Activated CD4-positive, alpha-beta memory T cell treated with anti-CD3 and anti-CD28 coated beads, Interleukin-2, amount 10 ng/mL, durations not matched to agents 7 days and 5 days (primary cell): ENCODE data around the gene DUSP7. TPM values are rescaled to one million over a fixed set of nuclear protein-coding genes. Genes with fewer than 3 reads are reported as not detected.

Experiments
- CTCF ChIA-PET: fragments of 350-600 bp; sonication (Branson Sonifier 250); formaldehyde crosslinking; loops from one replicate; lab custom pipeline; 2021; ENCODE audit warnings: antibody characterized with exemption, inconsistent platforms; lab: Charles Lee
- POLR2A ChIA-PET: fragments of 350-600 bp; sonication (Branson Sonifier 250); formaldehyde crosslinking; loops from one replicate; lab custom pipeline; 2021; ENCODE audit warnings: antibody characterized with exemption; lab: Charles Lee
- DNase-seq: peaks from one replicate; pipeline ENCODE4 v3.0.0-alpha.2; 2020
- H3K27ac Mint-ChIP-seq: one replicate; pipeline ENCODE4 v1.8.0; 2021; ENCODE audit warnings: mild to moderate bottlenecking, mixed read lengths
- H3K27me3 Mint-ChIP-seq: one replicate; pipeline ENCODE4 v1.8.0; 2021; ENCODE audit warnings: mixed read lengths
- H3K36me3 Mint-ChIP-seq: one replicate; pipeline ENCODE4 v1.8.0; 2021; ENCODE audit warnings: low read depth, mixed read lengths
- H3K4me1 Mint-ChIP-seq: one replicate; pipeline ENCODE4 v1.8.0; 2021; ENCODE audit warnings: mixed read lengths
- H3K4me3 Mint-ChIP-seq: one replicate; pipeline ENCODE4 v1.8.0; 2021; ENCODE audit warnings: mild to moderate bottlenecking, mixed read lengths
- H3K9me3 Mint-ChIP-seq: one replicate; pipeline ENCODE4 v1.8.0; 2021; ENCODE audit warnings: mixed read lengths
- total RNA-seq, 2 experiments: library from RNA; stranded (reverse); gene quantifications; one replicate each; pipeline ENCODE4 v1.2.3, GENCODE V29; 2021

The DUSP7 gene
- total RNA-seq, 2 experiments from 2014 or later, result 40.1 to 40.9 TPM

DNA sequence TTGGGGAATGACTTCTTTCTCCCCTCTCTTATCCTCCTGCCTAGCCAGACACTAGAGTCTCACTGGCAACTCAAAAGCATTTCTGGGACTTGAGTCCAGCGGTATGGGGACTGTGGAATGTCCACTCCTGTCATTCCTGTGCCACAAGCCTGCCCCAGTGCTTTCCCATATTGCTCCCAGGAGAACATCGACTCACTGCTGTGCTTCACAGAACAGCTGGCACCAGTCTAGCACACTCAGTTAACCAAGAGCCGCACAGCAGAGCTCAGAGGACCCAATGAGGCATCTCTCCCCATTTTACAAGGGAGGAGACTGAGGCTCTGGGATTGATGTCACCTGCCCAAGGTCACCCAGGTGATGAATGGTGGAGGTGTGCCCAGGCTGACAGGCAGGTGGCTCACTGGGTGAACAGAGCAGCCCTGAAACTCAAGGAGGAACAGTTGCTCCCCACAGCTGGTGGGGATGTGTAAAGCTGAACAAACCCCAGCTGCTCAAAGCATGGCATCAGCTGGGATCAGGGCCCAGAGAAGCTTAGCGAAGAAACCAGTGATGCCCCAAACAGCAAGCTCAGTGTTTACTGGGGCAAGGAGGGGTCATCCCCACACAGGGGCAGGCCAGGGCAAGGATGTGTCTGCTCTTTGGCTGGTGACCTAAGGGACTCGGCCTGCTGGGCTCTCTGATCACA, 35.4 kb upstream of the DUSP7 start:
- ChIA-PET CTCF (no interaction called here), POLR2A (no interaction called here)
- H3K4me3 Mint-ChIP-seq, result no peak overlapping the region
- H3K36me3 Mint-ChIP-seq, result no peaks in the 10 kb centered on the region
- H3K4me1 Mint-ChIP-seq, result peaks cover 12% of the 10 kb centered on the region
- no peaks in the 10 kb centered on the region for H3K27me3 Mint-ChIP-seq
- DNase-seq, result no peak
- no peaks in the 10 kb centered on the region for H3K9me3 Mint-ChIP-seq
- H3K27ac Mint-ChIP-seq, result no peak overlapping the region

DNA sequence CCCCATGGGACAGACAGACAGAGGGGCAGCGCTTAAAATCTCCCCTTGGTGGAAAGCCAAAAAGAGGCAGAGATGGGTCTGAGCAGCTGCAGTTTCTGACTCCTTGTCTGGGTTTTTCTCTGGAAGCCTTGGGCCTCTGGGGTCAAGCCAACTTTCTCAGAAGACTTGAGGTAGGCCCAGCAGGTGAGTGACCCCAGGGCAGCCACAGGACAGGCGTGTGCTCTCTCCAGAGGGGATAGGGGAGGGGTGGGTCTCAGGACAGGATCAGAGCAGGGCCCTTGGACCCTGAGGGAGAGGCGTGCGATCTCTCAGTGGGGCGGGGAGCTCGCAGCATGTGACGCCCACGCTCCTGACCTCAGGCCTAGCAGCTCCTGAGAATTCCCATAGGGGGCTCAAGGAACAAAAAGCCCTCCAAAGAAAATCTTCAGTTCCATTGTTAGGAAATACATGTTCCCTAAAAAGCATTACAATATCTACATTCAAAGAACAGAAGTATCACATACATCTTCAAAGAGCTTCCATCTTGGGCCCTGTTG, 34.6 kb upstream of the DUSP7 start:
- H3K4me3 Mint-ChIP-seq, result no peak overlapping the region
- no peak for DNase-seq
- peaks cover 20% of the 10 kb centered on the region for H3K4me1 Mint-ChIP-seq
- no peaks in the 10 kb centered on the region for H3K9me3 Mint-ChIP-seq
- no peaks in the 10 kb centered on the region for H3K27me3 Mint-ChIP-seq
- no peak overlapping the region for H3K27ac Mint-ChIP-seq
- H3K36me3 Mint-ChIP-seq, result no peaks in the 10 kb centered on the region
- ChIA-PET POLR2A (no interaction called here), CTCF (no interaction called here)

DNA sequence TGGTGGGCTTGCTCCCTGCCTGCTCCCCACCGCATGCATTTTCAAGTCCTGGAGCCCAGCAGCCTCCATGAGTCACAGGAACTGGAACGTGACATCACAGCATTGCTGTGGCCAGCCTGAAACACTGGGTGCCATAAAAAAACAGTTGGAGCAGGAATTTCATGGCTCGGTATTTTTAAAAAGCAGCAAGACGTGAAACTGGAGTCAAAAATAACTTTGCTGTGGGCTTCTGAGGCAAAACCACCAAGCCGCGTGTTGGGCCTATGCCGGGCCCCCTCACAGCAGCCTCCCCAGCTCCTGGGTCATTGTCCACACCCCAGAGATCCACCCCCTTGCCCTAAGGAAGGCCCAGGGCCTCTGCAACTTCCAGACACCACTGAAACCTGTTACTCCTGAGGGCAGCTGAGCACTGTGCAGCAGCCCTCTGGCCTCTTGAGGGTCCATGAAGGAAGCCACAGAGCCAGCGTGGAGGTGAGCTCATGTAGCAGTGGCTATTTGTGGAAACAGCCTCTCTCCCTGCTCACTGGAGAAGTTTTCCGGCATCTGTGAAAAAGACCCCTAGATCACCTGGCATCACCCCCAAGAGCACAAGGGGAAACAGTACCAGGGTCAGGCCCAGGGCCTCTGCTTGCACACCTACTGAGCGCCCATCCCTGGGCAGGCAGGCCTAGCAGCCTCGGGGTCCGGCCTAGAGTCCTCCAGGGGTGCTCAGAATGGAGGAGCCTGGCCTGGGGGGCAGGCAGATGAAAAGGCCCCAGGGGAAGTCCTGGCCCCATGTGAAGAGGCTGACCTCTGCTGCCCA, 34.0 kb upstream of the DUSP7 start:
- peaks cover 23% of the 10 kb centered on the region for H3K4me1 Mint-ChIP-seq
- ChIA-PET POLR2A (no interaction called here), CTCF (no interaction called here)

DNA sequence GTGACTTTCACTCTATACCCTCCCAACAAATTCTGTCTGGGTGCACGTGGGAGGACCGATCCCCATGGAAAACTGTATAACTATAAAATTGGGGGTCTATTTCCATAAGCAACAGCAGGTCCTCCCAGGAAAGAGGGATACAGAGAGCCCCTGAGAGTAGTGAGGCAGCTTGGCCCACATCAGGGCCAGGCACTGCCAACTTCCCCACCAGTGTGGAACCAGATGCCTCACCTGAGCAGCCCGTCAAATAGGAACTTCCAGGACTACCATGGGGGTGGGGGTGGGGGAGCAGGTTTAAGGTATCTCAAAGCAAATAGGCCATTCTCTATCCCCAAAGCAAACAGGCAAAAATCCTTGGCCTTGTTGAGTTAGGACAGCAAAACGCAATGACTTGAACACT, 33.3 kb upstream of the DUSP7 start:
- POLR2A ChIA-PET, result no interaction called here
- peaks cover 23% of the 10 kb centered on the region for H3K4me1 Mint-ChIP-seq
- CTCF ChIA-PET, result no interaction called here
- H3K27ac Mint-ChIP-seq, result no peak overlapping the region
- H3K36me3 Mint-ChIP-seq, result no peaks in the 10 kb centered on the region
- DNase-seq, result no peak
- no peak overlapping the region for H3K4me3 Mint-ChIP-seq
- H3K9me3 Mint-ChIP-seq, result no peaks in the 10 kb centered on the region
- H3K27me3 Mint-ChIP-seq, result no peaks in the 10 kb centered on the region

More for the DNA sequence above, 34.0 kb upstream of the DUSP7 start:
- no peak for DNase-seq
- H3K9me3 Mint-ChIP-seq, result no peaks in the 10 kb centered on the region
- no peaks in the 10 kb centered on the region for H3K36me3 Mint-ChIP-seq
- no peaks in the 10 kb centered on the region for H3K27me3 Mint-ChIP-seq
- H3K4me3 Mint-ChIP-seq, result no peak overlapping the region
- H3K27ac Mint-ChIP-seq, result no peak overlapping the region

DNA sequence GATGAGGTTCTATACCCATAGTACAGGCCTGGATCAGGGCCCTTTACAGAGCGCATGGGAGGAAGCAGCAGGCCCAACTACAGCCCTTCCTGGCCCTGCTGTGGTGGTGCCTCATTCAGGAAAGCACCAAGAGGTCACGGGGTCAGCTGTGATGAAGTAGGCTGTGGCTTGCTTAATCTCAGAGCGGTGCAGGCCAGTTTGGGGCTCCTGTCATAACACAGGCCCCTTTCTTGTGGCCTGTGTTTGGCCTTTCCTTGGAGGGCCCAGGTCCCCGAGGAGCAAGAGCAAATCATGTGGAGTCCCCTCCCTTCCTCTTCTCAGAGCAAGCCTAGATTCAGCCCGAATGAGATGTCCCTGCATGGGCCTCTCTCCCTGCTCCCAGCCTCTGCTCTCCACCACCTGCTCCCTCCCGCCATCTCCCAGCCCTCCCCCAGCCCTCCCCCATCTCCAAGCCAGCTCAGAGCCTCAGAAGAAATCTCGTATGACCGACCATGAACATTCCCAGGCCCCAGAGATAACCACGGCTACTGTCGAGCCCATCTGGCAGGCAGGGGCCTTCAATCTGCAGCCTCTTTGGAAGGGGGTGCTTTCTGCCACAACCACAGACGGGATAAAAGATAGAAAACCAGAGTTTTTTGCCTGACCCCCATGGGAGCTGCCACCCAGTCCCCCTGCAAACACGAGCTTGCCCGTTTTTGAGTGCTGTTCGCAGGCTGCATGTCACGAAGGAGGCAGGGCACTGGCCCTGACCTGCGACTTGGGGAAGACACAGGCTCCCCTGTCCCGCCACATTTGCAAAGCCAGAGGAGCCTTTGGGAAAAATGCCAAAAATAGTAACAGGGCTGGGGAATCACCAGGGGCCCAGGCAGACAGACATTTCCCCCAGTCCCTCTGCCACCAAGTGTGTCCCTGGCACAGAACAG, 32.3 kb upstream of the DUSP7 start:
- H3K27ac Mint-ChIP-seq, result no peak overlapping the region
- no peak for DNase-seq

DNA sequence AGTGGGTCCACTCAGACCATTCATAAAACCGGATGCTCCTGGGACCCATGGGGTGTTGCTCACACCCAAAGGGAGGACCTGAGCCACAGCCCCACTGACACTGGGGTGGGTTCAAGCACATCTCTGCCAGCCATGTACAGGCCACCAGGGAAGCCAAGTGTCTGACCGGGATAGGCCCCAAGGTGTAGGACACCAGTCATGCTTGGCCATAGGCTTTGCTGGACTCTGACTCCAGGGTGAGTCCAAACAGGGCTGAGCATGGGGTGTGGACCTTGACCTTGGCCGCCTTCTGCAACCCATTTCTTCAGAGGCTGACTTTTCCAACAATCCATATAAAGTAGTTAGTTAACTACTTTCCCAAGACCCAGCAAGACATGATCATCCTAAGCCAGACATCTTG, 31.4 kb upstream of the DUSP7 start:
- H3K27me3 Mint-ChIP-seq, result no peaks in the 10 kb centered on the region
- H3K27ac Mint-ChIP-seq, result peak overlapping the region; percentile 19
- ChIA-PET CTCF (interaction anchor here (1.0 kb wide), 1 partner anchor 87 kb away, joined by 3 read pairs; no protein-coding TSS in a partner anchor), POLR2A (no interaction called here)
- DNase-seq, result no peak
- no peaks in the 10 kb centered on the region for H3K36me3 Mint-ChIP-seq
- H3K9me3 Mint-ChIP-seq, result no peaks in the 10 kb centered on the region
- no peak overlapping the region for H3K4me3 Mint-ChIP-seq
- peaks cover 23% of the 10 kb centered on the region for H3K4me1 Mint-ChIP-seq

More for the DNA sequence above, 32.3 kb upstream of the DUSP7 start:
- H3K4me3 Mint-ChIP-seq, result no peak overlapping the region
- no peaks in the 10 kb centered on the region for H3K27me3 Mint-ChIP-seq
- POLR2A ChIA-PET, result no interaction called here
- H3K36me3 Mint-ChIP-seq, result no peaks in the 10 kb centered on the region
- CTCF ChIA-PET, result no interaction called here
- peaks cover 23% of the 10 kb centered on the region for H3K4me1 Mint-ChIP-seq
- no peaks in the 10 kb centered on the region for H3K9me3 Mint-ChIP-seq

DNA sequence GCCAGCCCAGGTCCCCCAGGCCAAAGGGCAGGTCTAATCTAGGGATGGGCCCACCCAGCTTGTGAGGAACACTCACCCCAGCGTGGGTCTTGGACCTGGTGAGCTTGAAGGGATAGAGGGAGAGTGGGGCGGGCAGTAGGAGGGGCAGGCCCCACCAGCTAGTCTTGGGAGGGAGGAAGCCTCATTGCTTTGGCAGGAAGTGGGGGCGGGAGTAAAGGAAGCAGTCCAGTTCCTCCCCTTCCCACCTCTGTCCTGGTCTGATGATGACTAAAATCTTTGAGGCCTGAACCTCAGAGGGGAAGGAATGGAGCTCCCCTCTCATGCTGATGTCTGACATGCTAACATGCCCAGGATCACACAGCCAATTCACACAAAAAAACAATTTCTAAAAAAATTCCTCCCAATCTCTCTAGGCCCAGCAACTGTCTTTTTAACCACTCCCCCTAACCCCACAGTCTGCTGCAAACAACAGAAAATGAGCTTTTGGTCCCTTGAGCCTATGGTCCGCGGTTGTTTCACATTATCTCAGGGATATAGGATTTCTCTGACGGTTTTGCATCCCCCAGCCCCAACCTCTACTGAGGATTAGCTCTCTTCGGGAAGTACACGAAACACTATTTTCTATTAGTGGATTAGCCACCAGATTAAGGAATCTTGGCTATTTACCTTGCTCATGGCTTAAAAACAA, 30.7 kb upstream of the DUSP7 start:
- ChIA-PET POLR2A (interaction anchor here (1.2 kb wide), 1 partner anchor 68 kb away, joined by 3 read pairs; no protein-coding TSS in a partner anchor), CTCF (interaction anchor here (1.0 kb wide), 1 partner anchor 86 kb away, joined by 3 read pairs; no protein-coding TSS in a partner anchor)
- no peak for DNase-seq
- Mint-ChIP-seq H3K27ac (peak overlapping the region; percentile 73), H3K4me3 (no peak overlapping the region), H3K27me3 (no peaks in the 10 kb centered on the region), H3K36me3 (no peaks in the 10 kb centered on the region), H3K4me1 (peaks cover 23% of the 10 kb centered on the region), H3K9me3 (no peaks in the 10 kb centered on the region)

DNA sequence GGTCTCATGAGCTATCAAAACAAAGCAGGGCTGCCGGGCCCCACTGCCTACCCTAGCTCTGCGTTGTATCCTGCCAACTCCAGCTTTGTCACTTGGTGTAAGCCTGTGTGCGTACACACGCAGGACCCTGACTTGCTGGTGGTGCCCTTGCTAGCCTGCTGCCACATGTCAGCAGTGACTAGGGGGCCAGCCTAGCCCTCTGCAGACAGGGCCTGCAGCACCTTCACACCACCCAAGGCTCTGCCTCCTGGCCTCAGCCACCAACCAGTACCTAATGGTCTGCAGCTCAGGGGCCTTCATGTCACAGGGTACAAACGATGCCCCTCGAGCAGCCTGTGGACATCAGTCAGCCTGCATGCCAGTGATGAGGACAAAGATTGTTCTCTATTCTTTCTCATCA, 30.1 kb upstream of the DUSP7 start:
- H3K4me1 Mint-ChIP-seq, result peaks cover 23% of the 10 kb centered on the region
- ChIA-PET CTCF (interaction anchor here (1.6 kb wide), 1 partner anchor 33 kb away, joined by 4 read pairs; no protein-coding TSS in a partner anchor), POLR2A (interaction anchor here (1.2 kb wide), 1 partner anchor 68 kb away, joined by 3 read pairs; no protein-coding TSS in a partner anchor)
- no peaks in the 10 kb centered on the region for H3K36me3 Mint-ChIP-seq
- H3K27ac Mint-ChIP-seq, result peak overlapping the region; percentile 73
- DNase-seq, result no peak
- no peak overlapping the region for H3K4me3 Mint-ChIP-seq
- H3K27me3 Mint-ChIP-seq, result no peaks in the 10 kb centered on the region
- no peaks in the 10 kb centered on the region for H3K9me3 Mint-ChIP-seq

DNA sequence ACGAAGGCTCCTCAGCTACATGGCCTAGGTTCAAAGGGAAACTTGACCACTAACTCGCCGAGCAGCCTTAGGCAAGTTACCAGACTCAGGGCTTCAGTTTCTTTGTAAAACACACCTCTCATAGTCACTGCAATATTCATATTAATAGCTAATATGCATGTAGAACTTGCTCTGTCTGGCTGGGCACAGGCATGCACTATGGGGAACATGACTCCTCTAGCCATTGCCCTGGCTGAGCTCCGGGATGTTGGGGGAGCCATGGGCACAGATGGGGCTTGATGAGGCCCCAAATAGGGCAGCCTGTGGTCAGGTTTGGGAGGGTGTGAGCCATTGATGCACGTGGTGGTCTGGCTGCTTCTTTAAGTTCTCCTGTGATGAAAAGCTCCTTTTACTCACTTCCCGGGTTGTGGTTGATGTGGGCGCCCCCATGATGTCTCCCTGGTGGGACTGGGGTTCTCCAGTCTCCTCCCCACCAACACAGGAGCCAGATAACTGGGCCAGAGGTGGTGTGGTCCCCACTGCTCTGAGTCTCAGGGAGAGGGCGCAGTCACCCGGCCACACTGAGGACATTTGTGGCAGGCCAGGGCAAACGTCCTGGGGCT, 29.4 kb upstream of the DUSP7 start:
- Mint-ChIP-seq H3K4me1 (peaks cover 23% of the 10 kb centered on the region), H3K27ac (no peak overlapping the region), H3K4me3 (no peak overlapping the region), H3K36me3 (no peaks in the 10 kb centered on the region), H3K9me3 (no peaks in the 10 kb centered on the region), H3K27me3 (no peaks in the 10 kb centered on the region)
- POLR2A ChIA-PET, result interaction anchor here (1.2 to 1.7 kb wide), 3 partner anchors 29 to 69 kb away, joined by 3 to 7 read pairs (median 3); partner anchors contain the start of gene DUSP7
- CTCF ChIA-PET, result interaction anchor here (1.6 kb wide), 1 partner anchor 33 kb away, joined by 4 read pairs; no protein-coding TSS in a partner anchor
- no peak for DNase-seq

DNA sequence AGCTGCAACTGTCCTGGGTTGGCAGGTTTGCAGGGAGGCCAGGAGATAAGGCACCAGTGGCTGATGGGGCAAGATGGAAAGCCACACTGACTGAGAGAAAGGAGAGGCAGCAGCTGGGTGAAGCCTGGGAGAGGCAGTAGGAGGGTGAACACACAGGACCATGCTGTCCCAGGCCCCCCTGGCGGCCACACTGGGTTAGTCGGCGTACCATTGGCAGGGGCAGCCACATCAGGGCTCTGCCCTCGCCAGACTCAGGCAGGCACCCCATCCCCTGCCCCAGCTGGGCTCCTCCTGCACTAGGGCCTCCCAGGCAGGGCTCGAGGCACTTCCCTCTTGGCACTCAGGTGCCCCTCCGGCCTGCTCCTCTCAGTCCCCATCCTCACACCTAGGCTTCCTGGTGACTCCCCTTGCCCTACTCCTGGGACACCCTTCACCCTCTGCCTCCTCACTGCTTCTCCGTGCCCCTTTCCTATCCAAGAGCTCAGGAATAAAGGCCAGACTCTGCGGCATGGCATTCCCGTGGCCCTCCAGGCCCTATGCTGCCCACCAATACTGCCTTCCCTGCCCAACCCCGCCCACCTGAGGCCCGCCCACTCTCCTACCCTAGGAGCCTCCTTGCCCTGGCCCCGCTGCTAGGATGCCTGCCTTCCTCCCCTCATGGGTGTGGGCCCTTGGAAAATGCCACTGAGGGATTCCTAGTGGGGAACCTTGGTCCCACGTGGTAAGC, 28.7 kb upstream of the DUSP7 start:
- peaks cover 23% of the 10 kb centered on the region for H3K4me1 Mint-ChIP-seq
- no peak for DNase-seq
- ChIA-PET CTCF (interaction anchor here (1.5 to 1.6 kb wide), 2 partner anchors 32 to 36 kb away, joined by 4 to 5 read pairs; no protein-coding TSS in a partner anchor), POLR2A (interaction anchor here (0.8 to 1.7 kb wide), 3 partner anchors 10 to 32 kb away, joined by 3 to 7 read pairs (median 3); partner anchors contain the start of gene DUSP7)
- H3K27ac Mint-ChIP-seq, result no peak overlapping the region
- H3K4me3 Mint-ChIP-seq, result no peak overlapping the region
- no peaks in the 10 kb centered on the region for H3K27me3 Mint-ChIP-seq
- H3K36me3 Mint-ChIP-seq, result no peaks in the 10 kb centered on the region
- H3K9me3 Mint-ChIP-seq, result no peaks in the 10 kb centered on the region
